GM20431 (cell line): ENCODE measurements around the gene SUPT20HL2.
"Not testable (repeated sequence)": the region's sequence is repeated elsewhere in the genome, so short reads cannot be mapped to it uniquely, and the experiment has no call there.

ENCODE experiments used
- in situ Hi-C: fragments of 300-500 bp; cut with MseI, MboI; formaldehyde crosslinking; loops from one replicate; pipeline ENCODE4 v1.15.0; 2020; ENCODE audit warnings: low sequenced_read_pairs; ENCODE audit not compliant: unreplicated experiment

Gene SUPT20HL2

DNA sequence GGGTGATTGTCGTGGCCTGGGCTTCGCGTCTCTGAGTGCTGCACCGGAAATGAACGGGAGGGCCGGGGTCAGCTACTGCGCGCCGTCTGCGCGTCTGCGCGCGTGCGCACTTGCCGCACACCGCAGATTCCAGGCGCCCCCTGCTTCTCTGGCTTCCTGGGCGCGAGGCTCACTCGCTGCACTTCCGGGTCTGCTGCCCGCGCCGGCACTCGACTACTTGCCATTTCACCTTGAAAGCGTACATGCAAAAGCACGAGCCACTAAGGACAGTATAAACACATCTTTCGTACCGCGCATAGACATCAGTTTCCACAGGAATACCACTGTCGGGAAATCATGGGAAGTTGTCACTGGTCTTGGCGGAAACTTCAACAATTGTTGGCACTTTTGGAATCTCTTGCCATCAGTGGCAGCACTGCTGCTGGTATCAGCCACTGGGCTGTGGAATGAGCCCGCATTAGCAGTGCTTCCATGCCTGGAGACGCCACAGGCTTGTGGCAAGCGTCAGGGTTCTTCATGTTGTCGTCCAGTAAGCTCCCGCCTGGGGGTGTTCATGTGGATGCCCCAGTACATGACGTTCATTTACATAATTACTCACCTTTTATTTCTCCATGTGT, at the start of gene SUPT20HL2:
SUPT20HL2 (minus strand) TSS at position 51 of the 617 bp plus-strand sequence. CDS start 754 bp downstream, outside the sequence.
- in situ Hi-C loops = no loop called here

DNA sequence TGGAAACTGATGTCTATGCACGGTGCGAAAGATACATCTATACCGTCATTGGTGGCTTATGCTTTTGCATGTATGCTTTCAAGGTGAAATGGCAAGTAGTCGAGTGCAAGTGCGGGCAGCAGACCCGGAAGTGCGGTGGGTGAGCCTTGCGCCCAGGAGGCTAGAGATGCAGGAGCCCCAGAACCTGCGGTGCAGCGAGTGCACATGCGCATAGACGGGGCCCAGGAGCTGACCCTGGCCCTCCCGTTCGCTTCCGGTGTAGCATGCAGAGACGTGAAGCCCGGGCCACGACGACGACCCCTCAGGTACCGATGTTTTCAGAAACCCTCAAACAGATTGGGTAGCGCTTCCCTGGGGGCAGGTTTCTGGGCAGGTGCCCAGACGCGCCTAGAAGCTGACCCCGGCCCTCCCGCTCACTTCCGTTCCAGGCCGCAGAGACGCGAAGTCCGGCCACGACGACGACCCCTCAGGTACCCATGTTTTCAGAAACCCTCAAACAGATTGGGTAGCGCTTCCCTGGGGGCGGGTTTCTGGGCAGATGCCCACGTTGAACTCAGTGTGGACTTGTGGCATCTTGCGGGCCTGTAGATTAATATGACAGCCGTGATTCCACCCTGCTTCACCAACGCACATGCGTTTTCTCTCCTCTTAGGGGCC, 48.3 kb upstream of the SUPT20HL2 start:
- in situ Hi-C loops = not testable (repeated sequence)

DNA sequence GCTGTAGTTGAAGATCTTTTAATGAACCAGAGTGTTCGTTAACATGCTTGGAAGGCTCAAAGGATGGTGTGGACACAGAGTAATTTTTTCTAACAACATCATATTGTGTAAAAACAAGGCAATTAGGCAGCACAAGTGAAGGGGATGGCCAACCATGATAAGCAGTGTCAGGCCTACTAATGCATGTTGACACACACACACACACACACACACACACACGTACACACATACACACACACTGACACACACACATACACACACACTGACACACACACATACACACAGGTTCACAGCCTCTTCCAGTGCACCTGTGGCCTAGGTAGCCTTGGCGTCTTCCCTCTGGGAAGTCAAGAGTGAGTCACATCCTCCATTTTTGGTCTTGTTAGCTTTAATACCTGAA, 46.4 kb upstream of the SUPT20HL2 start, which contains the start of gene SUPT20HL1:
SUPT20HL1 (plus strand) TSS at position 368 of the 400 bp plus-strand sequence. CDS start 2,122 bp downstream, outside the sequence.
- in situ Hi-C loops = no loop called here

DNA sequence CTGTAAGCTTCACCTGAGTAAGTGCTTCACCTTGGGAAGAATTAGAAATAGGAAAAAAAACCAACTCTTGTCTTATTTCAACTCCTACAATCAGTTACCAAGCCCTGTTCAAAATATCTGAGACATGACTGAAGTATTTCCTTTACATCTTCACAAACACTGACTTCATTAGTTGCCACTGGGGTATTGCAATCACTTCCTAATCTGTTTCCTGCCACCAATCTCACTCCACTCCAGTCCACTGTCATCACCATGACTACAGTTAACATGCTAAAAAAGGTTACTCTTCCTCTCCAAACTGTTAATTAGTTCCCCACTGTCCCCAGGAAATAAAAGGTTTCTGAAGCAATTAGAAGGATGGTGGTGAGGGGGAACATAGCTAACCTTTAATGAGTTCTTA, 43.2 kb upstream of the SUPT20HL2 start:
- in situ Hi-C loops = no loop called here

DNA sequence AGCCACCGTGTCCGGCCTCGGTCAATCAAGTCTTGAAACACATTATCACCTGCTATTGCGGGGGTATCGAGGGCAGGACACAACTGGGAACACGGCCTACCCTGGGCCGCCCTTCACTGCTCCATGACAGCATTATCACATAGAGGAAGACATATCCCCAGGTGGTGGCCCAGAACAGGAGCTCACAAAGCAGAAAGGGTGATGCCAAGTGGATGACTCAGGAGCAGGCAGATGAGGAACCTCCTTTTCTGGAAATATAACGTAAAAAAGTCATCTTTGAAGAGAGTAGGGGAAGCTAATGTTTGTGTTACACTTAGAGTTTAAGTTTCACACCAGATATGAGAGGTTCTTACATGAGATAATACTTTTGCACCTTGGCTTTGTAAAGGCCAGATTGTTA, 41.2 kb upstream of the SUPT20HL2 start:
- in situ Hi-C loops = no loop called here

DNA sequence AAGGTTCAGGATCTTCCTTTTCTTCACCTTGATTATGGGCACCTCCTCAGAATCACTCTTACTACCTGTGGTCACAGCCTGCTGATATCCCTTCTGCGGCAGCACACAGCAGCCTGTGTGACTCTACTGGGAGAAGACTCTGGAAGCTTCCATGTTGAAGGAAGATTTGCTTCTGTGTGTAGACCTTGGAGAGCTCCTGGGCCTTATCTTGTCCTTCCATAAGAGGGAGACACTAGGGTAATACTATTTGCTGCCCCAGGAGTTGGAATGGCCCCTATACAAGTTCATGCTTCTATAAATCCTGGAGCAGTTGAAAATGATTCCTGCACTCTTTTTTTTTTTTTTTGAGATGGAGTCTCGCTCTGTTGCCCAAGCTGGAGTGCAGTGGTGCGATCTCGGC, 36.3 kb upstream of the SUPT20HL2 start:
- in situ Hi-C loops = no loop called here

DNA sequence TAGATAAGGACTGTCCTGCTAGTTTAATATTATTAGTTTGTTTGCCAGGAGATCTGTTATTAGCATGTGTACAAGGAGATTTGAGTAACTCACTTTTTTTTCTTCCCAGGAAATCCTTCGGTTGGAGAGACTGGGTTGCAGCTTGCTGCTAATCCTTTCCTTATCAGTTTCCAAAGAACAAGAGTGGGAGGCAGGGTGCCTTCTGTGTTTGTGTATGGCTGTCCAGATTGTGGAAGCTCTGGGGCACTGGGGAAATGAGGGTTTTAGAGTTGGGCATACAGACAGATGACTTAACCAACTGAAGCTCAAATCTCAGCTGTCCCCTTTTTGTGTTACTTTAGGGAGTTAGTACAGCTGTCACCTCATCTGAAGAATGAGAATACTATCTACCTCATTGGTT, 34.0 kb upstream of the SUPT20HL2 start:
- in situ Hi-C loops = no loop called here

DNA sequence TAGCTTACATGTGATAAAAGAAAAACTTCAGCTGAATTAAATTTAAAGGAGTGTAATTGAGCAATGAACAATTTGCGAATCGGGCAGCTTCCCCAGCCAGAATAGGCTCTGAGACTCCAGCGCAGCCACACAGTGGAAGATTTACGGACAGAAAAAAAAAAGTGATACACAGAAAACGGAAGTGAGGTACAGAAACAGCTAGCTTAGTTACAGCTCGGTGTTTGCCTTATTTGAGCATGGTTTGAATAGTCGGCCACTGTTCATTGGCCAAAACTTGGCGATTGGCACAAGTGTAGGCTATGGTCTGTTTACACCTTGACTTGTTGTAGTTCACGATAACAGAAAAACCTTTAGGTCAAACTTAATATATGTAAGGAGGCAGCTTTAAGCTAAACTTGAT, 29.9 kb upstream of the SUPT20HL2 start:
- in situ Hi-C loops = no loop called here

DNA sequence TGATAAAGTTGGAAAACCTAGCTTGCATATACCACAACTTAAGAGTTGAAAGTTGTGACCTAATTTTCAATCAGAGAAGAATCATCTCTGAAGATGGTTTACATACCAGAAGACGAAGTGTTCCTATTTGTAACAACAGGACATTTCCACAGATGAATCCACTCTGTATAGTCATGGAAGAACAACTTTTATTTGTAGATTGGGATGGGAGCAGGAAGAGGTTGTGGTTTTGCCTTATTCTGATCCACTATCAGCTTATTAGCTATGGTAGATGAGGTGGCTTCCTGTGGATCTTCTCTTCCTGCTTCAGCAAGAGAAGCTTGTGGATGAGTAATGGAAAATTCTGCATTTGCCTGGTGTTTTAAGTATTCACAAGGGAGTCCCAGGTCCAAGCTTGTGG, 27.9 kb upstream of the SUPT20HL2 start:
- in situ Hi-C loops = no loop called here

DNA sequence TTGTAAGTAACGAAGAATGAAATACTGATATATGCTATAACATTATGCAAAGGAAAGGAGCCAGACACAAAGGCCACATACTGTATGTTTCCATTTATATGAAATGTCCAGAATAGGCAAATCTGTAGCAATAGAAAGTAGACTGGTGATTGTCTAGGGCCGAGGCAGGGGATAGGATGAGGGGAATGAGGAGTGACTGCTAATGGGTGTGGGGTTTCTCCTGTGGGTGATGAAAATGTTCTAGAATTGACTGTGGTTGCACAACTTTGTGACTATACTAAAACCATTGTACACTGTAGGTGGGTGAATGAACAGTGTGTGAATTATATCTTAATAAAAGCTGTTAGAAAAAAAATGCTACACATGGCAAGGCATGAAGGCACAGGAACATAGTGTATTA, 26.6 kb upstream of the SUPT20HL2 start:
- in situ Hi-C loops = no loop called here

DNA sequence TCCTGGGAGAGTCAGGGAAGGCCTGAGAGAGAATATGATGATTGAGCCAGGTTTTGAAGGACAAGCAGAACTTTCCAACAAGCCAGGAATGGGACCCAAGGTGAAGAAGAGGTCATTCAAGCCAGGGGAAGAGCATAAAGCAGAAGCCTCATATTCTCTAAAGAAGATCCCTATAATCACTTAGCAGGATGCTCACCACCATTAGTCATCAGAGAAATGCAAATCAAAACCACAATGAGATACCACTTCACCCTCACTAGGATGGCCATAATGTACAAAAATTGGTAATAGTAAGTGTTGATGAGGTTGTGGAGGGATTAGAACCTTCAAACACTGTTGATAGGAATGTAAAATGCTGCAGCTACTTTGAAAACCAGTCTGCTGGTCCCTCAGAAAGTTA, 26.0 kb upstream of the SUPT20HL2 start:
- in situ Hi-C loops = no loop called here

DNA sequence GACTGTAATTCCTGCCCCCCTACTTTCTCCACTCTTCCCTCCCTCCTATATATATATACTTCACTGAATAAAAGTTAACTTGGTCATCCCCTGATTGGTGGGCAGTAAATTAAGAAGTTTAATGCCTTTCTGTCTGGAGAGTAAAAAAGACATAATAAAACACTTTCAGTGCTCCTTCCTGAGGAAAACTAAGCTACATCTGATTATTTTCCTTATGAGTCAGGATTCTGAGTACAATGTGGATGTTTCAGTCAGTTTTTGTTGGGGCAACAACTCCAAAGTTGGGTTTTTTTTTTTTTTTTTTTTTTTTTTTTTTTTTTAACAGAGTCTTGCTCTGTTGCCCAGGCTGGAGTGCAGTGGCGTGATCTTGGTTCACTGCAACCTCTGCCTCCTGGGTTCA, 22.0 kb upstream of the SUPT20HL2 start:
- in situ Hi-C loops = no loop called here

DNA sequence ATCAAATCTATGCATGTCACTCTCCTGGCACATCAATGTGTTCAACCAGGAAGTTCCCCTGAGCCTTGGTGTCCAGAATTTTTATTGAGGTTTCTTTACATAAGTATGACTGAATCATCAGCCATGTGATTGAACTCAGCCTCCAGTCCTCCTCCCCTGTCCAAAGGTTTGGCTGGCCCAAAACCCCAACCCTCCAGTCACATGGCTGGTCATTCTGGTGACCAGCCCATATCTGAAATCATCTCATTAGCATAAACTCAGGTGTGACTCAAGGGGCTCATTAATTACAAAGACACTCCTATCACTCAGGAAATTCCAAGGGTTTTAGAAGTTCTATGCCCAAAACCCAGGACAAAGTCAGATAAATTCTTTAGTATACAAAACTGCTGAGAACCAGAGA, 20.6 kb upstream of the SUPT20HL2 start:
- in situ Hi-C loops = no loop called here

DNA sequence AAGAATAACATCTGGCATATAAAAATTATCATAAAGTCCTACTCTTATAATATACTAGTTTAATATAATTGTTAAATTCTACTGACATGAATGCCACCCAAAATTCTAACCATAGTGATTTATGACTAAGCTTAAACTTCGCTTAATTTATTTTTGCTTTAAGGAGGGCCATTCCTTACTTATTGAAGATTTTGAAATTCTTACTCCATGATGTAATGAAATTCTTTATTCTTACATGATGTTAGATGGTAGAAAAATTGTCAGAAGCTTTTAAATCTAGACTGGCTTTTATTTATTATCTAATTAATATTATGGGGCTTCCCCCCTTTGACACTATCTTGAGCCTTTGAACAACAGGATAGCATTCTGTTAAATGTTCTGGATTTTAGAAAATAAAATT, 19.5 kb upstream of the SUPT20HL2 start:
- in situ Hi-C loops = no loop called here

DNA sequence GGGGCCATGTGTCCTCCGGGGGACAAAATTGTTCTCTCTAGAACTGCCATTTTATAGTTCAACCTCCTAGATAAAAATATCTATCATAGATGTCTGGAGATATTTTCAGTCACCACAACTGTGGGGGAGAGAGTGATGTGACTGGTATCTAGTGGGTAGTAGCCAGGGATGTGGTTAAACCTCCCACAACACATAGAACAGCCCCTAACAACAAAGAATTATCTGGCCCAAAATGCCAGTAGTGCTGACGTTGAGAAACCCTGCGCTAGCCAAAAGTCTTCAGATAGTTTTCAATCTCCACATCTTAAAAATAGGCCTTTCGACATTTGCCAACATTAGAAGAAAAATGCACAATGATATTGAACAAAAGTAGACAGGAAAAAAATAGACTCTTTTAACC, 19.0 kb upstream of the SUPT20HL2 start:
- in situ Hi-C loops = no loop called here

DNA sequence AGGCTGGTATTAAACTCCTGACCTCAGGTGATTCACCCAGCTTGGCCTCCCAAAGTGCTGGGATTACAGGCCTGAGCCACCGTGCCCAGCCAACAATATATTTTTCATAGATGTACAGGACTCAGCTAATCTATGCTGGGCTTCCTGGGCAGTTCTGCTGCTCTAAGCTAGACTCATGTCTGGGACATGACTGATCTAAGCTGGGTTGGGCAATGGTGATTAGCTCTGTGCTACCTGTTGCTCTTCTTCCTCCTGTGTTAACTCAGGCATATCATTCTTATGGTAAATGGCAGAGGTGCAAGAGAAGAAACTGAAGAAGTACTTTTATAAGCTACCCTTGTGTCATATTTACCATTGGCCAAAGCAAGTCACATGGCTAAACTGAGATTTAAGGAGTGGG, 11.4 kb upstream of the SUPT20HL2 start:
- in situ Hi-C loops = no loop called here

DNA sequence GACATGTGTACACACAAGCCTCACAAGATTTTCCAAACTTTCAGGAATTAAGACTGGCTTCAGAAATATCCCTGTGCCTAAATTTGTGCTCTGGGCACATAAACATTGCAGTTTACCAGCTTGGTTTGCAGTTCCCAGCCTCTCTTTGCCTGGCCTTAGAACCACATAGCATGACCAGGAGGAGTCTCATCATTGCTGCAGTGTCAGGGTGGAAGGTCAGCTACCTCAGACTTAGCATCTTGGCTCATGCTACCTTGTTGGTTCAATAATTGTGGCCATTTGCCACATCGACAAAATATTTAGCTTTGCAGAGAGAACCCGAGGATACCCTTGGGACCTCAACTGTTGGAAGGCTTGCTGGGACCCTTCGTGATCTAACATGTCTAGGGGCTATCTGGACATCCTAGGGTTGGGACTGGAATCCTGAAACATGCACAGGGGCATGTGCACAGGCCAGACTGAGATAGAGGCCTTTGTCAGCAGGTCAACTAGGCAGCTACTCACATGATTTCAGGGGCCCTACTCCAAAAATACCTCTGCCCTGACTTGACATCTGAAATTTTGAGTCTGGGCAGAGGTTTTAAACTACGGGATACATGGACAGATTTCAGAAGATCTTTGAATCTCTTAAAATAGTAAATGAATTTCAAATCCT, 8.0 kb upstream of the SUPT20HL2 start:
- in situ Hi-C loops = no loop called here

DNA sequence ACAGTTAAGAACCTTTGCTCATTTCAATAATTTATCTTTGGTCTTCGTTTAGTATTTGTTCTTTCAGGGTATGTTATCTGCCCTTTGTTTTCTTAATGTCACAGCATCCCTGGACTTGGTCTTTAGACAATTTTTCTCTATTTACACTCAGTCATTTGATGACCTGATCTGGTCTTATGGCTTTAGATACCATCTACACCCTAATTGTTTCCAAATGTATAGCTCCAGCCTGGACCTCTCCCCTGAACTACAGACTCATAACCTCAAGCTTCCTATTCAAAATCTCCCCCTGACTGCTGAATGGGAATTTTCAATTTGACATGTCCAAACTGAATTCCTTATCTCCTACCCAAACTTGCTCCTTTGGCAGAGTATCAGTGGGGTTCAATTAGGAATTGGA, 3.7 kb upstream of the SUPT20HL2 start:
- in situ Hi-C loops = no loop called here

DNA sequence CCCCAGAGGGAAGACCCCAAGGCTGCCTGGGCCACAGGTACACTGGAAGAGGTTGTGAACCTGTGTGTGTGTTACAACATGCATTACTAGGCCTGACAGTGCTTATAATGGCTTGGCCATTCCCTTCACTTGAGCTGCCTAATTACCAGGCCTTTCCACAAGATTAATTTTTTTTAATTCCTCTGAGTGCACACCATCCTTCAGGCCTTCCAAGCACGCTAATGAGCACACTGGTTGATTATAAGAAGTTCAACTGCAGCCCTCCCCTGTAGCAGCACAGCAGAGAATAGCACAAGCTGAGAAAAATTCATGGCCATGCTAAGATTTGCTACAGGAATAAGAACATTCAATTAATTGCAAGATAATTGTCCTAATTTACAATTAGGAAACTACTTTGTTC, 2.2 kb upstream of the SUPT20HL2 start:
- in situ Hi-C loops = no loop called here

DNA sequence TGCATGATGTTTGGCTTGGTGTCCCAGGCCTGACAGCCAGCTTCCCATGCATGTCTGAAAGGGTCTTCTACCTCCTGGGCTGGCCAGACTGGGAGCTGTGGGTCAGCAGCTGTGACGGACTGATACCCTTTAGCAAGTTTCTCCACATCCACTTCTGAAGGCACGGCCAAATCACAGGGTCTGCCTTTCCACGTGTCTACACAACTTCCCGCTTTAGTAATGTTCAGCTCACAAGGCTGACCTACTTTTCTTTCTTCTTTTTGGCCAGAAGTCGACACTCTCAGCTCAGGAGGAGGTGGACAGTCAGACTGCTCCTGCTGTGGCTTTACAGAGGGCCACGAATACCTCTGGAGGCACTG, 1.6 kb downstream of the SUPT20HL2 start:
- in situ Hi-C loops = not testable (repeated sequence)

DNA sequence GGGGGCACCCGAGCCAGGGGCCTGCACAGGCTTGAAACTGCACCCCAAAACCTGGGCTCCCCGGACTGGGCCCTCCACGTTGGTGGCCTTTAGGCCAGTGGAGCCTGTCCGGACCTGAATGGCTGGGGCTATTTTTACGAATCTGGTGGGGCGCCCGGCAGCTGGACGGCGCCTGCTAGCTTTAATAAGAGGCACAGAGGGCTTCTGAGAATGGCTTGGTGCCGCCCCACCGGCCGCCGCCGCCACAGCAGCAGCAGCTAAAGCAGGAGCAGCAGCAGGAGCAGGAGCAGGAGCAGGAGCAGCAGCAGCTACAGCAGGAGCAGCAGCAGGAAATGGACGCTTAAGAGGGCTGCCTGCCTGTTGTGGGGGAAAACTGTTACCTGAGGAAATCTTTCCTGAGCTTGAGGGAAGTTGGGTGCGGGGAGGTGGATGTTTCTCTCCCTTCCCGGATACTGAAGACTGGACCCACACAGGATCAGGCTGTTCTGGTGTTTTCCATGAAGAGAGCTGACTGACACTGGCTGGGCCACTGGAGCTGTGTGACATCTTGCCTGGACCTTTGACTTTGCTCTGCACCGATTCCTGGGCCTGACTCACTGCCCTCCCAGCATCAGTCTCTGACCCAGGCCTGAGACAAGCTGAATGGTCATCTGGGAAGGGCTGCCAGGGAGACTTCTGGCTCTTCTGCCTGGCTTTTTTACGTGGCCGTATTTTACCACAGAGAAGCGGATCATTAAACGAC, 2.2 kb downstream of the SUPT20HL2 start:
- in situ Hi-C loops = not testable (repeated sequence)
